H1 (cell line): ENCODE data around the gene FGF1. TPM values are rescaled to one million over a fixed set of nuclear protein-coding genes. Genes with fewer than 3 reads are reported as not detected.

Experiments
- CREB1 ChIP-seq: IDR thresholded peaks from 2 replicates; pipeline ENCODE4 v1.6.1; 2012; ENCODE audit warnings: inconsistent platforms
- SIX5 ChIP-seq: IDR thresholded peaks from 2 replicates; pipeline ENCODE4 v1.6.1; 2011; ENCODE audit warnings: mild to moderate bottlenecking, low read depth, low read length
- polyA plus RNA-seq, 7 experiments: library from polyadenylated mRNA; depleted of rRNA in 3 of 7; stranded (reverse) in 5 of 7; unstranded in 2 of 7; fragments of >200 nt in 5 of 7; fragments of 200-250 nt in 2 of 7; gene quantifications; 1 replicate in 5 of 7; 2 replicates in 1 of 7; 4 replicates in 1 of 7; pipeline versions ENCODE4 v1.2.1 to v1.2.3, GENCODE V29; 2011 to 2013; ENCODE audit warnings: missing spikeins in 2 of 7, mixed read lengths in 2 of 7
- total RNA-seq: library from RNA; stranded (reverse); fragmentation: NEBNext Ultra II Directional; extraction: Animal tissue kit (Norgen Biotek cat#: 25700); gene quantifications from 2 replicates; pipeline ENCODE4 v1.2.1, GENCODE V29; 2021

Gene FGF1
- total and polyA plus RNA-seq, 2 of the 8 experiments (the other 6 are each of a cell fraction or from before 2014, with no cell fraction given): 0.30 to 0.50 TPM

DNA sequence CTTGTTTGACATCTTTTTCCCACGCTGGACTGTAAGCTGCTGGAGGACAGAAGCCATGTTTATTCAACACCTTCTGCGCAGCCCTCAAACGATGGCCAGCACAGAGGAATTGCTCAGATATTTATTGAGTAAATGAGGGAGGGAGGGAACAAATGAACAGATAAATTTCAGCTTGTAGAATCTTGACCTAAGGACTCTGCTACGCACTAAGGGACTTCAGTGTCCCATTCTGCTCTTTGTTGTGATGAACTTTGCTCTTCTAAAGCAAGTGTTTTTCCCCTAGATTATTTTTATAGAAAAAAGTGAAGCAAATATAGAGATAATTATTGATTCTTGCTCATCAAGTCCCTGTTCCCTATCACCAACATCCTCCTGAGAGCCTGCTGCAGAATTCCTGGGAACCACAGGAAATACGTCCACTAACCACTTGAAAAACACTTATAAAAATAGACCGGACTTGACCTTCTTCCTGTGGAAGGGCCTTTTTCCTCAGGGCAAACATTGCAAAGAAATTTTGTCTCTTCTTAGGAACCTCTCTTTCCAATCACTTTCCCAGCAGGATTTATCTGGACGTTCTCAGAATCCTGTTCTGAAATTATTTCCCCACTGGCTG lies 54.9 kb downstream of the FGF1 start (continued):
- no peak for TF ChIP-seq CREB1
- no peak for TF ChIP-seq SIX5
